GM12865 (cell line): ENCODE results near the gene TENT4B.

Experiments used
- DNase-seq: peaks from one replicate; pipeline ENCODE4 v3.0.0; 2010; ENCODE audit warnings: low read depth
- H3K4me3 ChIP-seq: 2 replicates; pipeline ENCODE4 v1.5.1; 2011; ENCODE audit warnings: mild to moderate bottlenecking, low read depth, low read length, control low read depth
- CTCF ChIP-seq: IDR thresholded peaks from 2 replicates; pipeline ENCODE4 v1.5.1; 2011; ENCODE audit warnings: low read length, control low read depth, low read depth, inconsistent platforms; ENCODE audit not compliant: insufficient read depth; ENCODE audit errors: missing control alignments

Gene TENT4B

GRCh38 chr16:50269061-50269705, 116.1 kb downstream of the TENT4B start:
- H3K4me3 ChIP-seq = no peak overlapping the region
- TF ChIP-seq CTCF = no peak
- no peak for DNase-seq

GRCh38 chr16:50269769-50270509, 116.8 kb downstream of the TENT4B start:
- no peak for DNase-seq
- no peak overlapping the region for H3K4me3 ChIP-seq
- no peak for TF ChIP-seq CTCF

GRCh38 chr16:50270510-50271147, 117.5 kb downstream of the TENT4B start:
- no peak for TF ChIP-seq CTCF
- no peak overlapping the region for H3K4me3 ChIP-seq
- DNase-seq = no peak

GRCh38 chr16:50271148-50272041, 118.3 kb downstream of the TENT4B start:
- no peak overlapping the region for H3K4me3 ChIP-seq
- TF ChIP-seq CTCF = no peak
- DNase-seq = no peak

GRCh38 chr16:50272111-50272571, 119.0 kb downstream of the TENT4B start:
- DNase-seq = no peak
- H3K4me3 ChIP-seq = no peak overlapping the region
- TF ChIP-seq CTCF = no peak

GRCh38 chr16:50272687-50273381, 119.7 kb downstream of the TENT4B start:
- no peak overlapping the region for H3K4me3 ChIP-seq
- DNase-seq = no peak
- no peak for TF ChIP-seq CTCF
